ENCODE results near the gene DGKB. TPM values are rescaled to one million over a fixed set of nuclear protein-coding genes. Genes with fewer than 3 reads are reported as not detected.

DGKB gene
- polyA plus RNA-seq, 1 of the 3 experiments (the other 2 are of a cell fraction): 2.1 TPM

GRCh38 chr7:14858410-14858809 lies 44.1 kb downstream of the DGKB start:
- Histone ChIP-seq H3K4me2 (no peak overlapping the region), H3K9me2 (no peaks in the 10 kb centered on the region), H3K9ac (no peak overlapping the region), H3K4me3 (ENCODE audit: low read depth in 2 of 2, low read length in 1 of 2) (no peak overlapping the region), H3K36me3 (replicated peaks in 1 of 2; ENCODE audit: control insufficient read depth in 1 of 2, insufficient read depth in 2 of 2, low read length in 1 of 2) (no peaks in the 10 kb centered on the region), H3K4me1 (ENCODE audit: control insufficient read depth in 1 of 2, insufficient read depth in 2 of 2, low read depth in 1 of 2, low read length in 1 of 2) (no peaks in the 10 kb centered on the region), H2AFZ (ENCODE audit: low read depth) (no peak overlapping the region), H3K79me2 (ENCODE audit: insufficient read depth) (no peaks in the 10 kb centered on the region), H4K20me1 (ENCODE audit: insufficient read depth) (no peaks in the 10 kb centered on the region), H3F3A (replicated peaks; ENCODE audit: insufficient read depth) (peaks cover 5% of the 10 kb centered on the region), H3K9me3 (no peaks in the 10 kb centered on the region), H3K27me3 (ENCODE audit: insufficient read depth) (no peaks in the 10 kb centered on the region), H3K27ac (ENCODE audit: low read depth in 2 of 2, low read length in 1 of 2) (no peak overlapping the region)
- POLR2A ChIA-PET: no interaction called here
- no peak for DNase-seq
- CTCF ChIA-PET: interaction anchor here (1.2 kb wide), 1 partner anchor 11 kb away, joined by 4 read pairs; no protein-coding TSS in a partner anchor
- TF ChIP-seq USF1 (IDR thresholded peaks at IDR 0.05; ENCODE audit: borderline replicate concordance, low read depth) (no peak), NRF1 (IDR thresholded peaks at IDR 0.05; ENCODE audit: low read depth, low read length) (no peak), PBX3 (IDR thresholded peaks at IDR 0.05) (no peak), FOXM1 (IDR thresholded peaks at IDR 0.05; ENCODE audit: low read depth) (no peak), RCOR1 (IDR thresholded peaks at IDR 0.05; ENCODE audit: low read length) (no peak), MAX (IDR thresholded peaks at IDR 0.05; ENCODE audit: low read depth) (no peak)
- 69% methylated on average over 3 of the region's 3 CpGs for WGBS (ENCODE audit: low lambda C conversion rate)

GRCh38 chr7:14855033-14855794 lies 47.3 kb downstream of the DGKB start:
- DNase-seq: no peak
- H3K36me3 ChIP-seq (replicated peaks in 1 of 2; ENCODE audit: control insufficient read depth in 1 of 2, insufficient read depth in 2 of 2, low read length in 1 of 2): no peaks in the 10 kb centered on the region
- H3K79me2 ChIP-seq (ENCODE audit: insufficient read depth): no peaks in the 10 kb centered on the region; the same call in 1 of the 2 replicates
- peaks cover 9% of the 10 kb centered on the region for H3F3A ChIP-seq (replicated peaks; ENCODE audit: insufficient read depth)
- no peak for TF ChIP-seq FOXJ3 (CRISPR knock-in tag; IDR thresholded peaks at IDR 0.05)
- no peak overlapping the region for H3K4me2 ChIP-seq
- H3K4me1 ChIP-seq (ENCODE audit: control insufficient read depth in 1 of 2, insufficient read depth in 2 of 2, low read depth in 1 of 2, low read length in 1 of 2): peaks cover 0 to 3% of the 10 kb centered on the region in 2 experiments; a peak in 1 of 4 replicates
- no peak overlapping the region for H3K27ac ChIP-seq (ENCODE audit: low read depth in 2 of 2, low read length in 1 of 2)
- H3K9me2 ChIP-seq: no peaks in the 10 kb centered on the region
- 66% methylated on average over 1 of the region's 1 CpG for WGBS (ENCODE audit: low lambda C conversion rate)
- ChIA-PET CTCF (interaction anchor here (1.1 to 1.5 kb wide), 2 partner anchors 19 to 67 kb away, joined by 3 read pairs; no protein-coding TSS in a partner anchor), POLR2A (no interaction called here)
- no peaks in the 10 kb centered on the region for H4K20me1 ChIP-seq (ENCODE audit: insufficient read depth)
- H2AFZ ChIP-seq (ENCODE audit: low read depth): no peak overlapping the region
- no peak overlapping the region for H3K9ac ChIP-seq
- no peaks in the 10 kb centered on the region for H3K27me3 ChIP-seq (ENCODE audit: insufficient read depth)
- H3K9me3 ChIP-seq: no peaks in the 10 kb centered on the region
- H3K4me3 ChIP-seq (ENCODE audit: low read depth in 2 of 2, low read length in 1 of 2): no peak overlapping the region

- H3K27me3 ChIP-seq (ENCODE audit: insufficient read depth): no peaks in the 10 kb centered on the region
- CTCF ChIA-PET: interaction anchor here (1.1 to 1.5 kb wide), 2 partner anchors 18 to 67 kb away, joined by 3 read pairs; no protein-coding TSS in a partner anchor
- TF ChIP-seq PBX3 (IDR thresholded peaks at IDR 0.05): no peak
- no peak for TF ChIP-seq MAX (IDR thresholded peaks at IDR 0.05; ENCODE audit: low read depth)
- TF ChIP-seq FOXJ3 (CRISPR knock-in tag; IDR thresholded peaks at IDR 0.05): no peak
- TF ChIP-seq RCOR1 (IDR thresholded peaks at IDR 0.05; ENCODE audit: low read length): no peak
- TF ChIP-seq MXI1 (IDR thresholded peaks at IDR 0.05; ENCODE audit: low read depth, low read length): no peak
- no peak for TF ChIP-seq NFIC (IDR thresholded peaks at IDR 0.05; ENCODE audit: borderline replicate concordance)
- TF ChIP-seq EP300 (IDR thresholded peaks at IDR 0.05; ENCODE audit: borderline replicate concordance in 1 of 2, low read depth in 1 of 2, low read length in 1 of 2): no peak
- no peak for TF ChIP-seq RFX5 (IDR thresholded peaks at IDR 0.05; ENCODE audit: low read length)
- no peak for TF ChIP-seq IRF3 (IDR thresholded peaks at IDR 0.05; ENCODE audit: low read depth, low read length)
- TF ChIP-seq POLR2AphosphoS5 (IDR thresholded peaks at IDR 0.05; ENCODE audit: low read depth, low read length): no peak
Observed at GRCh38 chr7:14854471-14854870, 48.1 kb downstream of the DGKB start.

More at GRCh38 chr7:14854471-14854870, 48.1 kb downstream of the DGKB start:
- H3K4me2 ChIP-seq: no peak overlapping the region
- DNase-seq: no peak
- H3K9me3 ChIP-seq: no peaks in the 10 kb centered on the region
- no peak overlapping the region for H3K4me3 ChIP-seq (ENCODE audit: low read depth in 2 of 2, low read length in 1 of 2)
- no peak overlapping the region for H3K9ac ChIP-seq
- H3K9me2 ChIP-seq: no peaks in the 10 kb centered on the region
- H3K4me1 ChIP-seq (ENCODE audit: control insufficient read depth in 1 of 2, insufficient read depth in 2 of 2, low read depth in 1 of 2, low read length in 1 of 2): peaks cover 0 to 6% of the 10 kb centered on the region in 2 experiments; a peak in 1 of 4 replicates
- H4K20me1 ChIP-seq (ENCODE audit: insufficient read depth): no peaks in the 10 kb centered on the region
- 88% methylated on average over 5 of the region's 5 CpGs for WGBS (ENCODE audit: low lambda C conversion rate)
- no peaks in the 10 kb centered on the region; the same call in 1 of the 2 replicates for H3K79me2 ChIP-seq (ENCODE audit: insufficient read depth)
- peaks cover 4% of the 10 kb centered on the region for H3F3A ChIP-seq (replicated peaks; ENCODE audit: insufficient read depth)
- POLR2A ChIA-PET: no interaction called here
- H3K27ac ChIP-seq (ENCODE audit: low read depth in 2 of 2, low read length in 1 of 2): no peak overlapping the region
- no peak overlapping the region for H2AFZ ChIP-seq (ENCODE audit: low read depth)
- H3K36me3 ChIP-seq (replicated peaks in 1 of 2; ENCODE audit: control insufficient read depth in 1 of 2, insufficient read depth in 2 of 2, low read length in 1 of 2): no peaks in the 10 kb centered on the region

All from SK-N-SH (cell line).